HG02571 (cell line): ENCODE measurements around the gene FSD1.

Experiments used
- ATAC-seq: cut with Tn5 transposase; IDR thresholded peaks from one replicate; pipeline ENCODE4 v1.9.1; 2021; ENCODE audit warnings: mild to moderate bottlenecking, moderate library complexity; ENCODE audit not compliant: unreplicated experiment

The FSD1 gene

GRCh38 chr19:4362101-4362828, 57.9 kb downstream of the FSD1 start:
- ATAC-seq: no peak

- no peak for ATAC-seq
These were observed 58.6 kb downstream of the FSD1 start for GRCh38 chr19:4362831-4363545.

- ATAC-seq: no peak
These were observed 59.3 kb downstream of the FSD1 start for GRCh38 chr19:4363571-4364304.

- no peak for ATAC-seq
These were observed 60.9 kb downstream of the FSD1 start for GRCh38 chr19:4365341-4365740.

- ATAC-seq: no peak
These were observed 61.6 kb downstream of the FSD1 start for GRCh38 chr19:4365791-4366665.

GRCh38 chr19:4366666-4367335, 62.4 kb downstream of the FSD1 start:
- no peak for ATAC-seq

GRCh38 chr19:4367336-4367723, 62.9 kb downstream of the FSD1 start:
- no peak for ATAC-seq

- ATAC-seq: no peak
These were observed 63.4 kb downstream of the FSD1 start for GRCh38 chr19:4367781-4368127.

GRCh38 chr19:4368128-4368820, 63.9 kb downstream of the FSD1 start:
- no peak for ATAC-seq

- peak; percentile 45 for ATAC-seq
These were observed 64.9 kb downstream of the FSD1 start for GRCh38 chr19:4369109-4369887.

- ATAC-seq: peak; percentile 45
These were observed 65.5 kb downstream of the FSD1 start for GRCh38 chr19:4369888-4370260.

GRCh38 chr19:4370418-4371041, 66.1 kb downstream of the FSD1 start:
- ATAC-seq: no peak

- no peak for ATAC-seq
These were observed 67.1 kb downstream of the FSD1 start for GRCh38 chr19:4371247-4372164.

- ATAC-seq: no peak
These were observed 68.0 kb downstream of the FSD1 start for GRCh38 chr19:4372165-4373012.

- no peak for ATAC-seq
These were observed 68.6 kb downstream of the FSD1 start for GRCh38 chr19:4373013-4373367.
